Endothelial cell of umbilical vein (primary cell): ENCODE measurements around the gene P3H2. TPM values are rescaled to one million over a fixed set of nuclear protein-coding genes. Genes with fewer than 3 reads are reported as not detected.

Source experiments
- BruUV-seq: library from RNA; stranded (reverse); fragments of 400-500 nt; replicated peaks from 2 replicates; lab custom pipeline; 2021; lab: Mats Ljungman, UMichigan
- CTCF ChIA-PET: fragments of 300-600, 350-600 bp; sonication (Branson Sonifier 250); formaldehyde crosslinking; loops from one replicate; lab custom pipeline; 2021; ENCODE audit warnings: antibody characterized with exemption, inconsistent platforms; lab: Charles Lee
- POLR2A ChIA-PET: fragments of 300-600, 350-600 bp; sonication (Branson Sonifier 250); formaldehyde crosslinking; loops from one replicate; lab custom pipeline; 2021; ENCODE audit warnings: antibody characterized with exemption, inconsistent platforms; lab: Charles Lee
- DNase-seq: peaks from one replicate; pipeline ENCODE4 v3.0.0-alpha.2; 2011; ENCODE audit warnings: low read depth, low spot score
- FAIRE-seq: peaks from 2 replicates; lab custom pipeline; 2011; peaks lifted over from hg19 to GRCh38; lab: Jason Lieb, UNC
- H2AFZ ChIP-seq: 2 replicates; pipeline ENCODE4 v1.6.0; 2012; ENCODE audit warnings: low read depth, low read length, control low read depth, inconsistent platforms
- H3K27ac ChIP-seq: 2 replicates; pipeline ENCODE4 v1.5.1; 2011; ENCODE audit warnings: low read depth, mild to moderate bottlenecking, control low read depth, low read length, moderate library complexity; ENCODE audit not compliant: insufficient read depth
- H3K27me3 ChIP-seq, 2 experiments: 2 replicates each; pipeline versions ENCODE4 v1.6.0 to v1.6.1; 2011; ENCODE audit warnings: low read length in 2 of 2, mixed read lengths in 1 of 2; ENCODE audit not compliant: control insufficient read depth in 2 of 2, insufficient read depth in 2 of 2
- H3K36me3 ChIP-seq, 2 experiments: 2 replicates in 1 of 2; 3 replicates in 1 of 2; pipeline ENCODE4 v1.5.1; 2011; ENCODE audit warnings: low read length in 2 of 2, mild to moderate bottlenecking in 1 of 2, moderate library complexity in 1 of 2; ENCODE audit not compliant: control insufficient read depth in 2 of 2, insufficient read depth in 2 of 2; ENCODE audit errors: extremely low read depth in 1 of 2
- H3K4me1 ChIP-seq: 3 replicates; pipeline ENCODE4 v1.5.1; 2011; ENCODE audit warnings: mild to moderate bottlenecking, low read length; ENCODE audit not compliant: control insufficient read depth, insufficient read depth; ENCODE audit errors: extremely low read depth
- H3K4me2 ChIP-seq: 2 replicates; pipeline ENCODE4 v1.6.1; 2011; ENCODE audit warnings: low read length, control low read depth, mixed read lengths; ENCODE audit not compliant: insufficient read depth
- H3K4me3 ChIP-seq, 3 experiments: fragments of 200-600 bp in 1 of 3; sonication (generic), shearing (Covaris generic) in 1 of 3; replicated peaks in 1 of 3; 2 replicates each; pipeline ENCODE4 v1.5.1; 2011 to 2016; ENCODE audit warnings: control low read depth in 3 of 3, low read length in 3 of 3, mild to moderate bottlenecking in 2 of 3, inconsistent platforms in 1 of 3, low read depth in 1 of 3, moderate library complexity in 1 of 3; ENCODE audit not compliant: insufficient read depth in 1 of 3
- H3K79me2 ChIP-seq: 2 replicates; pipeline ENCODE4 v1.6.0; 2012; ENCODE audit warnings: low read length, inconsistent platforms; ENCODE audit not compliant: control insufficient read depth, insufficient read depth
- H3K9ac ChIP-seq: replicated peaks from 2 replicates; pipeline ENCODE3; 2011; ENCODE audit warnings: low read length, control low read depth; ENCODE audit not compliant: insufficient read depth; ENCODE audit errors: extremely low read depth
- H3K9me1 ChIP-seq: replicated peaks from 3 replicates; pipeline ENCODE4 v1.6.0; 2011; ENCODE audit warnings: mild to moderate bottlenecking, low read length; ENCODE audit not compliant: control insufficient read depth, insufficient read depth; ENCODE audit errors: extremely low read depth
- H3K9me3 ChIP-seq: replicated peaks from 2 replicates; pipeline ENCODE4 v1.5.1; 2012; ENCODE audit warnings: low read length, inconsistent platforms; ENCODE audit not compliant: control insufficient read depth, insufficient read depth
- H4K20me1 ChIP-seq: replicated peaks from 2 replicates; pipeline ENCODE3; 2011; ENCODE audit warnings: mild to moderate bottlenecking, low read length; ENCODE audit not compliant: control insufficient read depth, insufficient read depth; ENCODE audit errors: extremely low read depth
- CTCF ChIP-seq, 2 donors: IDR thresholded peaks; 1 replicate in 1 of 2; 2 replicates in 1 of 2; pipeline ENCODE4 v1.5.1; 2011; ENCODE audit warnings: low read length in 2 of 2, mild to moderate bottlenecking in 2 of 2, moderate library complexity in 2 of 2, control low read depth in 1 of 2, inconsistent platforms in 1 of 2, low read depth in 1 of 2; ENCODE audit not compliant: insufficient read depth in 1 of 2; ENCODE audit errors: extremely low read depth in 1 of 2
- EZH2 ChIP-seq: IDR thresholded peaks from 2 replicates; pipeline ENCODE4 v1.6.1; 2012; ENCODE audit warnings: borderline replicate concordance, low read depth, mild to moderate bottlenecking, moderate library complexity, low read length, inconsistent platforms; ENCODE audit not compliant: severe bottlenecking
- MAX ChIP-seq: IDR thresholded peaks from 2 replicates; pipeline ENCODE4 v1.6.1; 2011; ENCODE audit not compliant: insufficient read depth, insufficient read length
- POLR2AphosphoS5 ChIP-seq: IDR thresholded peaks from 2 replicates; pipeline ENCODE4 v1.6.1; 2012; ENCODE audit warnings: low read depth, mild to moderate bottlenecking, control low read depth, low read length, moderate library complexity; ENCODE audit not compliant: insufficient read depth
- dilution Hi-C: fragments of 300-500 bp; cut with MboI; formaldehyde crosslinking; loops from one replicate; pipeline ENCODE4 v1.15.0; 2019; ENCODE audit warnings: low sequenced_read_pairs; ENCODE audit not compliant: extremely low pct_ligation_motif_present
- intact Hi-C: fragments of 100-400 bp; cut with micrococcal nuclease; formaldehyde crosslinking; loops from one replicate; pipeline ENCODE4 v1.10.0; 2022
- polyA plus RNA-seq, 4 experiments: library from polyadenylated mRNA; depleted of rRNA in 3 of 4; stranded (reverse) in 3 of 4; unstranded in 1 of 4; fragments of >200 nt; gene quantifications; 2 replicates each; pipeline versions ENCODE4 v1.2.1 to v1.2.3, GENCODE V29; 2011 to 2012; ENCODE audit warnings: missing spikeins in 1 of 4
- total RNA-seq: library from RNA; stranded (reverse); gene quantifications from 2 replicates; pipeline ENCODE4 v1.2.3, GENCODE V29; 2021

P3H2 gene
- total and polyA plus RNA-seq, 2 donors (not counting 3 experiments of a cell fraction or from before 2014, with no cell fraction given): 6.6 to 6.8 TPM

- H3K9me3 ChIP-seq: no peaks in the 10 kb centered on the region
- no peak overlapping the region for H3K4me2 ChIP-seq
- no peaks in the 10 kb centered on the region for H3K9me1 ChIP-seq
- FAIRE-seq: no peak
- no peak for DNase-seq
- no peaks in the 10 kb centered on the region for H4K20me1 ChIP-seq
- TF ChIP-seq POLR2AphosphoS5: no peak
- TF ChIP-seq EZH2: no peak
- H3K4me1 ChIP-seq: peaks cover 5% of the 10 kb centered on the region
- intact Hi-C loops (loop anchor here (5.0 kb wide), 2 partner anchors 78 to 198 kb away; partner anchors contain the start of gene CLDN1), dilution Hi-C loops (no loop called here)
- H2AFZ ChIP-seq: no peak overlapping the region
- no peak overlapping the region for H3K4me3 ChIP-seq
- POLR2A ChIA-PET: no interaction called here
- BruUV-seq: no TSS peak
- no peaks in the 10 kb centered on the region for H3K36me3 ChIP-seq
- no peak overlapping the region for H3K9ac ChIP-seq
- H3K27ac ChIP-seq: no peak overlapping the region
- CTCF ChIA-PET: no interaction called here
- peaks cover 0 to 2% of the 10 kb centered on the region in 2 experiments for H3K27me3 ChIP-seq
- H3K79me2 ChIP-seq: no peaks in the 10 kb centered on the region
Measured at GRCh38 chr3:190124067-190124466, 3.4 kb upstream of the P3H2 start.

GRCh38 chr3:190122198-190122771, 1.6 kb upstream of the P3H2 start:
- ChIA-PET CTCF (interaction anchor here (2.4 to 3.2 kb wide), 5 partner anchors 9 to 321 kb away, joined by 10 to 37 read pairs (median 17); partner anchors contain the start of gene CLDN1), POLR2A (no interaction called here)
- Histone ChIP-seq H2AFZ (no peak overlapping the region), H3K9me1 (no peaks in the 10 kb centered on the region), H3K9ac (no peak overlapping the region), H3K27me3 (peaks cover 0 to 2% of the 10 kb centered on the region in 2 experiments), H3K4me3 (no peak overlapping the region), H3K9me3 (no peaks in the 10 kb centered on the region), H3K79me2 (no peaks in the 10 kb centered on the region), H4K20me1 (no peaks in the 10 kb centered on the region), H3K4me1 (peaks cover 9% of the 10 kb centered on the region), H3K27ac (no peak overlapping the region), H3K4me2 (no peak overlapping the region), H3K36me3 (no peaks in the 10 kb centered on the region)
- no peak for FAIRE-seq
- no TSS peak for BruUV-seq
- TF ChIP-seq CTCF (IDR thresholded peaks at IDR 0.05; ENCODE audit: extremely low read depth in 1 of 2, insufficient read depth in 1 of 2, low read depth in 1 of 2, low read length in 2 of 2): no peak
- TF ChIP-seq MAX: no peak
- TF ChIP-seq EZH2: no peak
- no peak for TF ChIP-seq POLR2AphosphoS5
- intact Hi-C loops (loop anchor here (5.0 kb wide), 2 partner anchors 80 to 200 kb away; partner anchors contain the start of gene CLDN1), dilution Hi-C loops (no loop called here)
- DNase-seq: no peak
